Activated naive CD8-positive, alpha-beta T cell treated with anti-CD3 and anti-CD28 coated beads, Interleukin-2, amount 10 ng/mL, durations not matched to agents 7 days and 5 days (primary cell): ENCODE measurements around the gene THADA. TPM values are rescaled to one million over a fixed set of nuclear protein-coding genes. Genes with fewer than 3 reads are reported as not detected.

ENCODE experiments used
- ATAC-seq: fragments of 150-1000 bp; cut with Tn5 transposase; one replicate; pipeline ENCODE4 v1.10.0; 2021; ENCODE audit warnings: low read depth, moderate library complexity
- POLR2A ChIA-PET: fragments of 350-600 bp; sonication (Branson Sonifier 250); formaldehyde crosslinking; loops from one replicate; lab custom pipeline; 2021; ENCODE audit warnings: antibody characterized with exemption; lab: Charles Lee
- DNase-seq: peaks from one replicate; pipeline ENCODE4 v3.0.0; 2021
- H3K27ac Mint-ChIP-seq: one replicate; pipeline ENCODE4 v1.8.0; 2022; ENCODE audit warnings: mild to moderate bottlenecking, mixed read lengths
- H3K27me3 Mint-ChIP-seq: one replicate; pipeline ENCODE4 v1.8.0; 2022; ENCODE audit warnings: mild to moderate bottlenecking, moderate library complexity, mixed read lengths
- H3K36me3 Mint-ChIP-seq: one replicate; pipeline ENCODE4 v1.8.0; 2021; ENCODE audit warnings: mild to moderate bottlenecking, mixed read lengths
- H3K4me1 Mint-ChIP-seq: one replicate; pipeline ENCODE4 v1.8.0; 2021; ENCODE audit warnings: mixed read lengths
- H3K4me3 Mint-ChIP-seq: one replicate; pipeline ENCODE4 v1.8.0; 2022; ENCODE audit warnings: mild to moderate bottlenecking, moderate library complexity, mixed read lengths
- H3K9me3 Mint-ChIP-seq: one replicate; pipeline ENCODE4 v1.8.0; 2021; ENCODE audit warnings: mixed read lengths
- total RNA-seq, 2 experiments: library from RNA; stranded (reverse); gene quantifications; one replicate each; pipeline ENCODE4 v1.2.3, GENCODE V29; 2021

Gene THADA
- total RNA-seq, 2 experiments from 2014 or later: 30.5 to 30.8 TPM

GRCh38 chr2:43269706-43270105, 326.1 kb downstream of the THADA start:
- Mint-ChIP-seq H3K9me3 (no peaks in the 10 kb centered on the region), H3K4me1 (peaks cover 3% of the 10 kb centered on the region), H3K4me3 (no peak overlapping the region), H3K27me3 (no peaks in the 10 kb centered on the region), H3K27ac (no peak overlapping the region), H3K36me3 (peaks cover 2% of the 10 kb centered on the region)
- ATAC-seq: no peak
- no peak for DNase-seq
- POLR2A ChIA-PET: no interaction called here

GRCh38 chr2:43269074-43269572, 326.7 kb downstream of the THADA start:
- no peak overlapping the region for H3K27ac Mint-ChIP-seq
- H3K4me3 Mint-ChIP-seq: no peak overlapping the region
- DNase-seq: no peak
- H3K9me3 Mint-ChIP-seq: no peaks in the 10 kb centered on the region
- H3K36me3 Mint-ChIP-seq: peaks cover 4% of the 10 kb centered on the region
- POLR2A ChIA-PET: no interaction called here
- H3K4me1 Mint-ChIP-seq: peaks cover 5% of the 10 kb centered on the region
- no peaks in the 10 kb centered on the region for H3K27me3 Mint-ChIP-seq
- no peak for ATAC-seq

GRCh38 chr2:43268066-43268953, 327.5 kb downstream of the THADA start:
- DNase-seq: no peak
- Mint-ChIP-seq H3K4me3 (no peak overlapping the region), H3K9me3 (no peaks in the 10 kb centered on the region), H3K27ac (no peak overlapping the region), H3K27me3 (no peaks in the 10 kb centered on the region), H3K4me1 (peaks cover 5% of the 10 kb centered on the region), H3K36me3 (peaks cover 4% of the 10 kb centered on the region)
- no peak for ATAC-seq
- POLR2A ChIA-PET: no interaction called here

GRCh38 chr2:43267381-43267780, 328.5 kb downstream of the THADA start:
- Mint-ChIP-seq H3K36me3 (peaks cover 4% of the 10 kb centered on the region), H3K27ac (no peak overlapping the region), H3K4me3 (no peak overlapping the region), H3K27me3 (no peaks in the 10 kb centered on the region), H3K9me3 (no peaks in the 10 kb centered on the region), H3K4me1 (peaks cover 5% of the 10 kb centered on the region)
- POLR2A ChIA-PET: no interaction called here
- ATAC-seq (no peak), DNase-seq (no peak)

- no peaks in the 10 kb centered on the region for H3K27me3 Mint-ChIP-seq
- H3K27ac Mint-ChIP-seq: no peak overlapping the region
- no peak for DNase-seq
- peaks cover 6% of the 10 kb centered on the region for H3K36me3 Mint-ChIP-seq
- no peak overlapping the region for H3K4me3 Mint-ChIP-seq
- peaks cover 5% of the 10 kb centered on the region for H3K4me1 Mint-ChIP-seq
- POLR2A ChIA-PET: interaction anchor here (1.1 kb wide), 1 partner anchor 456 kb away, joined by 3 read pairs; no protein-coding TSS in a partner anchor
- H3K9me3 Mint-ChIP-seq: no peaks in the 10 kb centered on the region
- no peak for ATAC-seq
Observed at GRCh38 chr2:43266711-43267111, 329.1 kb downstream of the THADA start.

- H3K4me1 Mint-ChIP-seq: peaks cover 5% of the 10 kb centered on the region
- H3K4me3 Mint-ChIP-seq: no peak overlapping the region
- no peaks in the 10 kb centered on the region for H3K9me3 Mint-ChIP-seq
- no peak overlapping the region for H3K27ac Mint-ChIP-seq
- no peaks in the 10 kb centered on the region for H3K27me3 Mint-ChIP-seq
- DNase-seq (no peak), ATAC-seq (no peak)
- peaks cover 6% of the 10 kb centered on the region for H3K36me3 Mint-ChIP-seq
- POLR2A ChIA-PET: no interaction called here
Observed at GRCh38 chr2:43265421-43265820, 330.4 kb downstream of the THADA start.

GRCh38 chr2:43265001-43265400, 330.8 kb downstream of the THADA start:
- Mint-ChIP-seq H3K4me3 (no peak overlapping the region), H3K27me3 (no peaks in the 10 kb centered on the region), H3K36me3 (peaks cover 6% of the 10 kb centered on the region), H3K27ac (no peak overlapping the region), H3K4me1 (peaks cover 5% of the 10 kb centered on the region), H3K9me3 (no peaks in the 10 kb centered on the region)
- ATAC-seq (no peak), DNase-seq (no peak)
- POLR2A ChIA-PET: no interaction called here

- DNase-seq (no peak), ATAC-seq (no peak)
- Mint-ChIP-seq H3K4me3 (no peak overlapping the region), H3K27ac (no peak overlapping the region), H3K27me3 (no peaks in the 10 kb centered on the region), H3K4me1 (peaks cover 2% of the 10 kb centered on the region), H3K9me3 (no peaks in the 10 kb centered on the region), H3K36me3 (peaks cover 6% of the 10 kb centered on the region)
- POLR2A ChIA-PET: no interaction called here
Observed at GRCh38 chr2:43262951-43263350, 332.9 kb downstream of the THADA start.

- POLR2A ChIA-PET: no interaction called here
- Mint-ChIP-seq H3K27me3 (no peaks in the 10 kb centered on the region), H3K36me3 (peaks cover 6% of the 10 kb centered on the region), H3K4me3 (no peak overlapping the region), H3K4me1 (peaks cover 2% of the 10 kb centered on the region), H3K27ac (no peak overlapping the region), H3K9me3 (no peaks in the 10 kb centered on the region)
- DNase-seq: no peak
- ATAC-seq: no peak
Observed at GRCh38 chr2:43262239-43262638, 333.6 kb downstream of the THADA start.

- Mint-ChIP-seq H3K4me3 (no peak overlapping the region), H3K36me3 (peaks cover 5% of the 10 kb centered on the region)
- POLR2A ChIA-PET: no interaction called here
Observed at GRCh38 chr2:43259512-43259911, 336.3 kb downstream of the THADA start.

GRCh38 chr2:43258547-43259156, 337.2 kb downstream of the THADA start:
- DNase-seq: no peak
- POLR2A ChIA-PET: no interaction called here
- ATAC-seq: no peak
- no peaks in the 10 kb centered on the region for H3K9me3 Mint-ChIP-seq
- H3K4me1 Mint-ChIP-seq: no peaks in the 10 kb centered on the region
- peaks cover 4% of the 10 kb centered on the region for H3K36me3 Mint-ChIP-seq
- H3K27me3 Mint-ChIP-seq: no peaks in the 10 kb centered on the region
- H3K27ac Mint-ChIP-seq: no peak overlapping the region
- H3K4me3 Mint-ChIP-seq: no peak overlapping the region

More at GRCh38 chr2:43259512-43259911, 336.3 kb downstream of the THADA start:
- Mint-ChIP-seq H3K27ac (no peak overlapping the region), H3K4me1 (peaks cover under 1% of the 10 kb centered on the region), H3K9me3 (no peaks in the 10 kb centered on the region), H3K27me3 (no peaks in the 10 kb centered on the region)
- DNase-seq: no peak
- no peak for ATAC-seq

- DNase-seq (no peak), ATAC-seq (no peak)
- no peaks in the 10 kb centered on the region for H3K4me1 Mint-ChIP-seq
- H3K4me3 Mint-ChIP-seq: no peak overlapping the region
- no peaks in the 10 kb centered on the region for H3K9me3 Mint-ChIP-seq
- no peaks in the 10 kb centered on the region for H3K36me3 Mint-ChIP-seq
- no peak overlapping the region for H3K27ac Mint-ChIP-seq
- no peaks in the 10 kb centered on the region for H3K27me3 Mint-ChIP-seq
- POLR2A ChIA-PET: interaction anchor here (0.6 kb wide), 1 partner anchor 160 kb away, joined by 8 read pairs; no protein-coding TSS in a partner anchor
Observed at GRCh38 chr2:43255296-43255910, 340.4 kb downstream of the THADA start.

GRCh38 chr2:43254331-43254730, 341.5 kb downstream of the THADA start:
- Mint-ChIP-seq H3K36me3 (no peaks in the 10 kb centered on the region), H3K9me3 (no peaks in the 10 kb centered on the region), H3K27me3 (no peaks in the 10 kb centered on the region), H3K4me1 (no peaks in the 10 kb centered on the region), H3K27ac (no peak overlapping the region), H3K4me3 (no peak overlapping the region)
- ATAC-seq (no peak), DNase-seq (no peak)
- POLR2A ChIA-PET: interaction anchor here (1.0 kb wide), 1 partner anchor 24 kb away, joined by 3 read pairs; no protein-coding TSS in a partner anchor
